Lower leg skin (tissue), 3 donors: ENCODE measurements around the gene PPM1E.

Source experiments
- CTCF ChIP-seq, 3 donors: fragments of 450-650 bp; IDR thresholded peaks; one replicate each; pipeline ENCODE4 v1.5.1; 2016; ENCODE audit warnings: antibody characterized with exemption in 3 of 3, mild to moderate bottlenecking in 3 of 3, moderate library complexity in 2 of 3
- POLR2A ChIP-seq, 2 donors: fragments of 450-650 bp; IDR thresholded peaks; one replicate each; pipeline ENCODE4 v1.6.1; 2016 to 2017; ENCODE audit warnings: antibody characterized with exemption in 2 of 2, mild to moderate bottlenecking in 1 of 2, moderate library complexity in 1 of 2

GRCh38 chr17:58913552-58913951 is 157.9 kb downstream of the PPM1E start:
- no peak for TF ChIP-seq POLR2A (IDR thresholded peaks at IDR 0.05)
- TF ChIP-seq CTCF (IDR thresholded peaks at IDR 0.05): no peak
